H1 (cell line): ENCODE data around the gene INO80.

Source experiments
- BRCA1 ChIP-seq: IDR thresholded peaks from 2 replicates; pipeline ENCODE4 v1.6.1; 2012; ENCODE audit warnings: low read depth, low read length, improper control_type of control experiment
- EP300 ChIP-seq, 2 experiments: IDR thresholded peaks; 1 replicate in 1 of 2; 2 replicates in 1 of 2; pipeline ENCODE4 v1.6.1; 2011 to 2012; ENCODE audit warnings: low read depth in 2 of 2, low read length in 2 of 2, mild to moderate bottlenecking in 2 of 2, borderline replicate concordance in 1 of 2, inconsistent platforms in 1 of 2, moderate library complexity in 1 of 2
- JUN ChIP-seq: IDR thresholded peaks from 2 replicates; pipeline ENCODE4 v1.6.1; 2011; ENCODE audit warnings: low read depth, mild to moderate bottlenecking, improper control_type of control experiment, low read length
- MAFK ChIP-seq: IDR thresholded peaks from 2 replicates; pipeline ENCODE4 v1.6.1; 2012; ENCODE audit warnings: low read depth, mild to moderate bottlenecking, improper control_type of control experiment, low read length
- NRF1 ChIP-seq: IDR thresholded peaks from 2 replicates; pipeline ENCODE4 v1.6.1; 2011; ENCODE audit warnings: mild to moderate bottlenecking, low read depth, low read length, improper control_type of control experiment
- POLR2A ChIP-seq, 2 experiments: IDR thresholded peaks; 1 replicate in 1 of 2; 2 replicates in 1 of 2; pipeline ENCODE4 v1.6.1; 2011; ENCODE audit warnings: low read depth in 2 of 2, low read length in 2 of 2, mild to moderate bottlenecking in 2 of 2; ENCODE audit errors: control extremely low read depth in 1 of 2
- SIX5 ChIP-seq: IDR thresholded peaks from 2 replicates; pipeline ENCODE4 v1.6.1; 2011; ENCODE audit warnings: mild to moderate bottlenecking, low read depth, low read length
- SUZ12 ChIP-seq: fragments of 200-600 bp; sonication (generic); IDR thresholded peaks from 2 replicates; pipeline ENCODE4 v1.6.1; 2012; ENCODE audit warnings: mild to moderate bottlenecking, inconsistent platforms, low read length, moderate library complexity, mixed read lengths
- TAF1 ChIP-seq: IDR thresholded peaks from 2 replicates; pipeline ENCODE4 v1.6.1; 2011; ENCODE audit warnings: mild to moderate bottlenecking, low read depth, low read length
- TEAD4 ChIP-seq: IDR thresholded peaks from 2 replicates; pipeline ENCODE4 v1.6.1; 2012; ENCODE audit warnings: low read depth, low read length, inconsistent platforms, mixed read lengths
- USF2 ChIP-seq: IDR thresholded peaks from 2 replicates; pipeline ENCODE4 v1.6.1; 2011; ENCODE audit warnings: low read length, improper control_type of control experiment
- YY1 ChIP-seq: IDR thresholded peaks from 2 replicates; pipeline ENCODE4 v1.6.1; 2011; ENCODE audit warnings: low read depth, mild to moderate bottlenecking, low read length
- TF ChIP-seq, protein P1 (sequence below), 3 experiments: IDR thresholded peaks; 1 replicate in 2 of 3; 2 replicates in 1 of 3; pipeline versions ENCODE4 v1.5.1 to v1.6.1; 2011; ENCODE audit warnings: low read length in 3 of 3, mild to moderate bottlenecking in 3 of 3, inconsistent platforms in 2 of 3, low read depth in 1 of 3, moderate library complexity in 1 of 3; ENCODE audit not compliant: insufficient read depth in 1 of 3; ENCODE audit errors: control extremely low read depth in 1 of 3
- TF ChIP-seq, protein P2 (sequence below): fragments of 300-600 bp; sonication (generic); IDR thresholded peaks from 2 replicates; pipeline ENCODE4 v1.7.1; 2012; ENCODE audit warnings: low read length, moderate library complexity, mild to moderate bottlenecking, inconsistent platforms; ENCODE audit not compliant: insufficient replicate concordance

DNA sequence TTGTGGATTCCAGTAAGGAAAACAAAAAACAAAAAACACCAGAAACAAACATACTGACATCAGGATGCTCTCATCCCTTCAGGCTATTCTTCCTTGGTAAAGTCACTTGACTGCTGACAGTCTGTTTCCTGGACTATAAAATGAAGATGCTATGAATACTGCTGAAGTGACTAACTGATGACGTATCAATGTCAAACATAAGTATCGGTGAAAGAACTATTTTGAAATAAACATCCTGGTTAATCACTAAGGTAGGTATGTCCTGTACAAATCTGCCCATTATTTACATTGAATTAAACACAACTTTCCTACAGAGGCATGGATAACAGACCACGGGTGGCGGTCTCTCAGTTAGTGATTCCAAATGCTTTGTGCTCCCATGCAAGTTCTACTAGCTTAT, 116.9 kb downstream of the INO80 start:
- no peak for TF ChIP-seq NRF1
- TF ChIP-seq, protein P1, sequence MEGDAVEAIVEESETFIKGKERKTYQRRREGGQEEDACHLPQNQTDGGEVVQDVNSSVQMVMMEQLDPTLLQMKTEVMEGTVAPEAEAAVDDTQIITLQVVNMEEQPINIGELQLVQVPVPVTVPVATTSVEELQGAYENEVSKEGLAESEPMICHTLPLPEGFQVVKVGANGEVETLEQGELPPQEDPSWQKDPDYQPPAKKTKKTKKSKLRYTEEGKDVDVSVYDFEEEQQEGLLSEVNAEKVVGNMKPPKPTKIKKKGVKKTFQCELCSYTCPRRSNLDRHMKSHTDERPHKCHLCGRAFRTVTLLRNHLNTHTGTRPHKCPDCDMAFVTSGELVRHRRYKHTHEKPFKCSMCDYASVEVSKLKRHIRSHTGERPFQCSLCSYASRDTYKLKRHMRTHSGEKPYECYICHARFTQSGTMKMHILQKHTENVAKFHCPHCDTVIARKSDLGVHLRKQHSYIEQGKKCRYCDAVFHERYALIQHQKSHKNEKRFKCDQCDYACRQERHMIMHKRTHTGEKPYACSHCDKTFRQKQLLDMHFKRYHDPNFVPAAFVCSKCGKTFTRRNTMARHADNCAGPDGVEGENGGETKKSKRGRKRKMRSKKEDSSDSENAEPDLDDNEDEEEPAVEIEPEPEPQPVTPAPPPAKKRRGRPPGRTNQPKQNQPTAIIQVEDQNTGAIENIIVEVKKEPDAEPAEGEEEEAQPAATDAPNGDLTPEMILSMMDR (IDR thresholded peaks at IDR 0.05; ENCODE audit: control extremely low read depth in 1 of 3, insufficient read depth in 1 of 3, low read depth in 1 of 3, low read length in 3 of 3) = no peak
- TF ChIP-seq TAF1 = no peak
- TF ChIP-seq USF2 = no peak
- TF ChIP-seq EP300 (IDR thresholded peaks at IDR 0.05; ENCODE audit: borderline replicate concordance in 1 of 2, low read depth in 2 of 2, low read length in 2 of 2) = no peak
- TF ChIP-seq SIX5 = no peak
- no peak for TF ChIP-seq JUN
- no peak for TF ChIP-seq POLR2A (IDR thresholded peaks at IDR 0.05; ENCODE audit: control extremely low read depth in 1 of 2, low read depth in 2 of 2, low read length in 2 of 2)
- TF ChIP-seq, protein P2, sequence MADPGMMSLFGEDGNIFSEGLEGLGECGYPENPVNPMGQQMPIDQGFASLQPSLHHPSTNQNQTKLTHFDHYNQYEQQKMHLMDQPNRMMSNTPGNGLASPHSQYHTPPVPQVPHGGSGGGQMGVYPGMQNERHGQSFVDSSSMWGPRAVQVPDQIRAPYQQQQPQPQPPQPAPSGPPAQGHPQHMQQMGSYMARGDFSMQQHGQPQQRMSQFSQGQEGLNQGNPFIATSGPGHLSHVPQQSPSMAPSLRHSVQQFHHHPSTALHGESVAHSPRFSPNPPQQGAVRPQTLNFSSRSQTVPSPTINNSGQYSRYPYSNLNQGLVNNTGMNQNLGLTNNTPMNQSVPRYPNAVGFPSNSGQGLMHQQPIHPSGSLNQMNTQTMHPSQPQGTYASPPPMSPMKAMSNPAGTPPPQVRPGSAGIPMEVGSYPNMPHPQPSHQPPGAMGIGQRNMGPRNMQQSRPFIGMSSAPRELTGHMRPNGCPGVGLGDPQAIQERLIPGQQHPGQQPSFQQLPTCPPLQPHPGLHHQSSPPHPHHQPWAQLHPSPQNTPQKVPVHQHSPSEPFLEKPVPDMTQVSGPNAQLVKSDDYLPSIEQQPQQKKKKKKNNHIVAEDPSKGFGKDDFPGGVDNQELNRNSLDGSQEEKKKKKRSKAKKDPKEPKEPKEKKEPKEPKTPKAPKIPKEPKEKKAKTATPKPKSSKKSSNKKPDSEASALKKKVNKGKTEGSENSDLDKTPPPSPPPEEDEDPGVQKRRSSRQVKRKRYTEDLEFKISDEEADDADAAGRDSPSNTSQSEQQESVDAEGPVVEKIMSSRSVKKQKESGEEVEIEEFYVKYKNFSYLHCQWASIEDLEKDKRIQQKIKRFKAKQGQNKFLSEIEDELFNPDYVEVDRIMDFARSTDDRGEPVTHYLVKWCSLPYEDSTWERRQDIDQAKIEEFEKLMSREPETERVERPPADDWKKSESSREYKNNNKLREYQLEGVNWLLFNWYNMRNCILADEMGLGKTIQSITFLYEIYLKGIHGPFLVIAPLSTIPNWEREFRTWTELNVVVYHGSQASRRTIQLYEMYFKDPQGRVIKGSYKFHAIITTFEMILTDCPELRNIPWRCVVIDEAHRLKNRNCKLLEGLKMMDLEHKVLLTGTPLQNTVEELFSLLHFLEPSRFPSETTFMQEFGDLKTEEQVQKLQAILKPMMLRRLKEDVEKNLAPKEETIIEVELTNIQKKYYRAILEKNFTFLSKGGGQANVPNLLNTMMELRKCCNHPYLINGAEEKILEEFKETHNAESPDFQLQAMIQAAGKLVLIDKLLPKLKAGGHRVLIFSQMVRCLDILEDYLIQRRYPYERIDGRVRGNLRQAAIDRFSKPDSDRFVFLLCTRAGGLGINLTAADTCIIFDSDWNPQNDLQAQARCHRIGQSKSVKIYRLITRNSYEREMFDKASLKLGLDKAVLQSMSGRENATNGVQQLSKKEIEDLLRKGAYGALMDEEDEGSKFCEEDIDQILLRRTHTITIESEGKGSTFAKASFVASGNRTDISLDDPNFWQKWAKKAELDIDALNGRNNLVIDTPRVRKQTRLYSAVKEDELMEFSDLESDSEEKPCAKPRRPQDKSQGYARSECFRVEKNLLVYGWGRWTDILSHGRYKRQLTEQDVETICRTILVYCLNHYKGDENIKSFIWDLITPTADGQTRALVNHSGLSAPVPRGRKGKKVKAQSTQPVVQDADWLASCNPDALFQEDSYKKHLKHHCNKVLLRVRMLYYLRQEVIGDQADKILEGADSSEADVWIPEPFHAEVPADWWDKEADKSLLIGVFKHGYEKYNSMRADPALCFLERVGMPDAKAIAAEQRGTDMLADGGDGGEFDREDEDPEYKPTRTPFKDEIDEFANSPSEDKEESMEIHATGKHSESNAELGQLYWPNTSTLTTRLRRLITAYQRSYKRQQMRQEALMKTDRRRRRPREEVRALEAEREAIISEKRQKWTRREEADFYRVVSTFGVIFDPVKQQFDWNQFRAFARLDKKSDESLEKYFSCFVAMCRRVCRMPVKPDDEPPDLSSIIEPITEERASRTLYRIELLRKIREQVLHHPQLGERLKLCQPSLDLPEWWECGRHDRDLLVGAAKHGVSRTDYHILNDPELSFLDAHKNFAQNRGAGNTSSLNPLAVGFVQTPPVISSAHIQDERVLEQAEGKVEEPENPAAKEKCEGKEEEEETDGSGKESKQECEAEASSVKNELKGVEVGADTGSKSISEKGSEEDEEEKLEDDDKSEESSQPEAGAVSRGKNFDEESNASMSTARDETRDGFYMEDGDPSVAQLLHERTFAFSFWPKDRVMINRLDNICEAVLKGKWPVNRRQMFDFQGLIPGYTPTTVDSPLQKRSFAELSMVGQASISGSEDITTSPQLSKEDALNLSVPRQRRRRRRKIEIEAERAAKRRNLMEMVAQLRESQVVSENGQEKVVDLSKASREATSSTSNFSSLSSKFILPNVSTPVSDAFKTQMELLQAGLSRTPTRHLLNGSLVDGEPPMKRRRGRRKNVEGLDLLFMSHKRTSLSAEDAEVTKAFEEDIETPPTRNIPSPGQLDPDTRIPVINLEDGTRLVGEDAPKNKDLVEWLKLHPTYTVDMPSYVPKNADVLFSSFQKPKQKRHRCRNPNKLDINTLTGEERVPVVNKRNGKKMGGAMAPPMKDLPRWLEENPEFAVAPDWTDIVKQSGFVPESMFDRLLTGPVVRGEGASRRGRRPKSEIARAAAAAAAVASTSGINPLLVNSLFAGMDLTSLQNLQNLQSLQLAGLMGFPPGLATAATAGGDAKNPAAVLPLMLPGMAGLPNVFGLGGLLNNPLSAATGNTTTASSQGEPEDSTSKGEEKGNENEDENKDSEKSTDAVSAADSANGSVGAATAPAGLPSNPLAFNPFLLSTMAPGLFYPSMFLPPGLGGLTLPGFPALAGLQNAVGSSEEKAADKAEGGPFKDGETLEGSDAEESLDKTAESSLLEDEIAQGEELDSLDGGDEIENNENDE = no peak
- no peak for TF ChIP-seq TEAD4
- TF ChIP-seq YY1 = no peak
- TF ChIP-seq MAFK = no peak
- no peak for TF ChIP-seq BRCA1
- no peak for TF ChIP-seq SUZ12
